Smooth muscle cell (in vitro differentiated cells): ENCODE results near the gene LGR4. TPM values are rescaled to one million over a fixed set of nuclear protein-coding genes. Genes with fewer than 3 reads are reported as not detected.

Experiments used
- DNase-seq: peaks from one replicate; lab custom pipeline; 2025; ENCODE audit not compliant: unreplicated experiment; lab: John Stamatoyannopoulos, UW
- H2AFZ ChIP-seq: fragments of 200-600 bp; sonication (generic); 2 replicates; pipeline ENCODE4 v1.6.0; 2016; ENCODE audit warnings: antibody characterized with exemption, low read depth, mild to moderate bottlenecking
- H3F3A ChIP-seq: fragments of 200-600 bp; sonication (generic); 2 replicates; pipeline ENCODE4 v1.6.0; 2017; ENCODE audit warnings: antibody characterized with exemption, low read depth
- H3K27ac ChIP-seq: fragments of 200-600 bp; sonication (generic); 2 replicates; pipeline ENCODE4 v1.5.1; 2016; ENCODE audit warnings: low read depth, mild to moderate bottlenecking
- H3K27me3 ChIP-seq: fragments of 200-600 bp; sonication (generic); 2 replicates; pipeline ENCODE4 v1.6.1; 2016; ENCODE audit warnings: low read depth, mild to moderate bottlenecking
- H3K36me3 ChIP-seq: fragments of 200-600 bp; sonication (generic); 2 replicates; pipeline ENCODE4 v1.5.1; 2016; ENCODE audit warnings: low read depth
- H3K4me1 ChIP-seq: fragments of 200-600 bp; sonication (generic); 2 replicates; pipeline ENCODE4 v1.5.1; 2016; ENCODE audit warnings: low read depth
- H3K4me2 ChIP-seq: fragments of 200-600 bp; sonication (generic); 2 replicates; pipeline ENCODE4 v1.6.0; 2016; ENCODE audit warnings: mild to moderate bottlenecking
- H3K4me3 ChIP-seq: fragments of 200-600 bp; sonication (generic); 2 replicates; pipeline ENCODE4 v1.5.1; 2016; ENCODE audit warnings: mild to moderate bottlenecking
- H3K79me2 ChIP-seq: fragments of 200-600 bp; sonication (generic); 2 replicates; pipeline ENCODE4 v1.6.0; 2016; ENCODE audit warnings: low read depth, mild to moderate bottlenecking
- H3K9ac ChIP-seq: fragments of 200-600 bp; sonication (generic); 2 replicates; pipeline ENCODE4 v1.6.0; 2016; ENCODE audit warnings: low read depth
- H3K9me3 ChIP-seq: fragments of 200-600 bp; sonication (generic); replicated peaks from 2 replicates; pipeline ENCODE4 v1.5.1; 2016; ENCODE audit warnings: low read depth
- H4K20me1 ChIP-seq: fragments of 200-600 bp; sonication (generic); 2 replicates; pipeline ENCODE4 v1.6.0; 2016; ENCODE audit warnings: low read depth
- WGBS: methylation state at CpG from one replicate; pipeline ENCODE4 v1.1.7; 2016; ENCODE audit warnings: low lambda C conversion rate; 5-methylcytosine and 5-hydroxymethylcytosine counted together
- polyA plus RNA-seq: library from polyadenylated mRNA; unstranded; fragments of >200 nt; fragmentation: Nextera tagmentation; extraction: Ambion mirVana; gene quantifications from 2 replicates; pipeline ENCODE4 v1.2.1, GENCODE V29; 2016
- total RNA-seq: library from RNA; depleted of rRNA; stranded (reverse); fragments of >200 nt; gene quantifications from 2 replicates; pipeline ENCODE4 v1.2.3, GENCODE V29; 2014
- TF ChIP-seq, protein P1 (sequence below): fragments of 200-600 bp; sonication (generic); IDR thresholded peaks from 2 replicates; pipeline ENCODE4 v1.5.1; 2017; ENCODE audit warnings: borderline replicate concordance, mild to moderate bottlenecking, antibody characterized with exemption; ENCODE audit not compliant: insufficient read depth, poor library complexity, severe bottlenecking

Gene LGR4
- total and polyA plus RNA-seq, 2 experiments from 2014 or later = 21.4 to 96.5 TPM

DNA sequence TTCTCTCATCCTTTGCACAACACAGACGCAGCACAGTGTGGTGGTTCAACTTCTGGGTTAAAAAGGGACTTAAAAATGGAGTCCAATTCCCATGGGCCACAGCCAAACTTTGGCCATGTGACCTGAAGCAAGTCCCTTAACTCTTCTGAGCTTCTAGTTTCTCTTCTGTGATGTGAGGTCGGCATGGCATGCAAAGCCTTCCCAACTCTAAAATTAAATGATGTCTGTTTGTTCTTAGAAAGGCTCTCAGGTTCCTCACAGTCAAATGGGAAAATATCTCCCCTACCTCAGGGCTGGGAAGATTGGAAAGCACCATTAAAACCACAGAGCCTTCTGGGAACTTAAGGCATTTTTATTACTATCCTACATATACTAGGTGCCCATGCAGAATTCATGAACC, 38.8 kb downstream of the LGR4 start:
- Histone ChIP-seq H3K27ac (no peak overlapping the region), H3K4me3 (no peak overlapping the region), H3K4me2 (no peak overlapping the region), H3K36me3 (no peaks in the 10 kb centered on the region), H3K9ac (no peak overlapping the region), H3K9me3 (no peaks in the 10 kb centered on the region), H3K79me2 (peaks cover 66% of the 10 kb centered on the region), H3F3A (no peaks in the 10 kb centered on the region), H3K4me1 (peaks cover 28% of the 10 kb centered on the region), H2AFZ (no peak overlapping the region), H3K27me3 (no peaks in the 10 kb centered on the region), H4K20me1 (peaks cover 69% of the 10 kb centered on the region)
- TF ChIP-seq, protein P1, sequence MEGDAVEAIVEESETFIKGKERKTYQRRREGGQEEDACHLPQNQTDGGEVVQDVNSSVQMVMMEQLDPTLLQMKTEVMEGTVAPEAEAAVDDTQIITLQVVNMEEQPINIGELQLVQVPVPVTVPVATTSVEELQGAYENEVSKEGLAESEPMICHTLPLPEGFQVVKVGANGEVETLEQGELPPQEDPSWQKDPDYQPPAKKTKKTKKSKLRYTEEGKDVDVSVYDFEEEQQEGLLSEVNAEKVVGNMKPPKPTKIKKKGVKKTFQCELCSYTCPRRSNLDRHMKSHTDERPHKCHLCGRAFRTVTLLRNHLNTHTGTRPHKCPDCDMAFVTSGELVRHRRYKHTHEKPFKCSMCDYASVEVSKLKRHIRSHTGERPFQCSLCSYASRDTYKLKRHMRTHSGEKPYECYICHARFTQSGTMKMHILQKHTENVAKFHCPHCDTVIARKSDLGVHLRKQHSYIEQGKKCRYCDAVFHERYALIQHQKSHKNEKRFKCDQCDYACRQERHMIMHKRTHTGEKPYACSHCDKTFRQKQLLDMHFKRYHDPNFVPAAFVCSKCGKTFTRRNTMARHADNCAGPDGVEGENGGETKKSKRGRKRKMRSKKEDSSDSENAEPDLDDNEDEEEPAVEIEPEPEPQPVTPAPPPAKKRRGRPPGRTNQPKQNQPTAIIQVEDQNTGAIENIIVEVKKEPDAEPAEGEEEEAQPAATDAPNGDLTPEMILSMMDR = no peak
- DNase-seq = no peak
- 98% methylated on average over 2 of the region's 2 CpGs for whole genome bisulfite sequencing

DNA sequence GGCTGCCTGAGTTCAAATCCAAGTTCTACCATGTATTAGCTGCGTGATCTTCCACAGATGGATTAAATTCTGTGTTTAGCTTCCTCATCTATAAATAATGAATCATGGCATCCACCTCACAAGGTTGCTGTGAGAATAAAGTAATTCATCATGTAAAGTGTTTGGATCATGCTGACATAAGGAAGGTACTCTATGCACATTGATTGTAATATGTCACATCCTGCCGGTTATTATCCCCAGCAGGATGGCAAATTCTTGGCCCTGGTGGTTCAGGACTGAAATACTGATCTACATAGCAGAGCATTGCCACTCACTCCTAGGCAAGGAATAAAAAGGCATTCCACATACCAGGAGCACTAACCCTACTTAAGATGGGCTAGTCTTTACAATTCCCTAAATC, 40.8 kb downstream of the LGR4 start:
- Histone ChIP-seq H3K27me3 (no peaks in the 10 kb centered on the region), H4K20me1 (peaks cover 51% of the 10 kb centered on the region), H3K9me3 (no peaks in the 10 kb centered on the region), H2AFZ (no peak overlapping the region), H3K9ac (no peak overlapping the region), H3F3A (no peaks in the 10 kb centered on the region), H3K27ac (no peak overlapping the region), H3K4me1 (peaks cover 26% of the 10 kb centered on the region), H3K4me3 (no peak overlapping the region), H3K79me2 (peaks cover 55% of the 10 kb centered on the region), H3K36me3 (no peaks in the 10 kb centered on the region), H3K4me2 (no peak overlapping the region)
- 98% methylated on average over 2 of the region's 2 CpGs for WGBS
- TF ChIP-seq, protein P1 = no peak
- no peak for DNase-seq

DNA sequence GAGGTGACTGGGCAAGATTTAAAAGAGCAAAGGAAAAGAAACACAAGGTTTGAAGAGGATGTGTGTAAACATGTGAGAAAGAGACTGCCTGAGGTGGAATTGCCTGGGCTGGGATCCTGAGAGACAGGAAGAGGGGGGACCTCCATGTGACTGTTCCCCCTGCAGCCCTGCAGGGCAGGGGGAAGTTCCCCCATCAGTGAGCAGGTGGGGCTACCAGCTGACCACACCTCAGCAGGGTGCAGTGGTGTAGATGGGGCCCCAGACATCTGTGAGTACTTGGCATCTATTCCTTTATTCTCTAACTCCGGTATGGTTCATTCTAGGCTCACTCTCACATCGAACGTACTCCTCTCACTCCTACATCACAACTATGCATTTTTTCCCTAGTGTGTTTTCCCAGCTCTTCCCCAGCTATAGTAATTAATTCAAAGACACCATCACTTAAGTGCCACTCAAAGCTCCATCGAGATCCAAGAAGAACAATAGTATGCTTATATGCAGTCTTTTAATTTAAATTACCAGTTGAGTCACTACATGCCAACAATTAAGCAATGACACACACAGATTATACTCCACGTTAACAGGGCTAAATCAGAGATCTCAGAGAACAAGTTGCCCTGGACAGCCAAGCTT, 42.7 kb downstream of the LGR4 start:
- no peak overlapping the region for H2AFZ ChIP-seq
- no peak for DNase-seq
- peak overlapping the region; percentile 42 for H3K27ac ChIP-seq
- no peak overlapping the region for H3K4me3 ChIP-seq
- peaks cover 56% of the 10 kb centered on the region for H3K79me2 ChIP-seq
- H3K36me3 ChIP-seq = no peaks in the 10 kb centered on the region
- no peaks in the 10 kb centered on the region for H3K27me3 ChIP-seq
- H3K4me1 ChIP-seq = peaks cover 28% of the 10 kb centered on the region
- TF ChIP-seq, protein P1 = no peak
- H3K4me2 ChIP-seq = no peak overlapping the region
- H3K9ac ChIP-seq = no peak overlapping the region
- WGBS = 69% methylated on average over 5 of the region's 5 CpGs
- peaks cover 39% of the 10 kb centered on the region for H4K20me1 ChIP-seq
- H3K9me3 ChIP-seq = no peaks in the 10 kb centered on the region
- H3F3A ChIP-seq = no peaks in the 10 kb centered on the region
